Measurements from ENCODE around the gene SPATA24.

SPATA24 gene

DNA sequence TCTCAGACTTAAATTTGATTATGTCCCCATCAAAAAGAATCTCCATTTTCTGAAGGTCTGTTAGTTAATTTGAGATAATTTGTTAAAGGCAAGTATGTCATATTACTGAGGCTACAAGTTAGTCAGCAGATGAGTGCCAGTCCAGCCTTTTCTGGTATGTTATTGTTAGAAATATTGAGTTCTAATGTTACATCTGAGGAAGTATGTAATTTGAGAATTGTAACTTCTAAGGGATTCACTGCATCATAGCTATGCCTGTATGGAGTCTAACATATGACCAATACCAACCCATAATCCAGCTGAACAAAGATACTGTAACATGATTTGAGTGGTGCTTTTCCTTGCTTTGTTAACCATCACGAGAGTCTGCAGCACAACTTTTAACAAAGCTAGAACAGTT lies 34.7 kb downstream of the SPATA24 start (continued):
- TF ChIP-seq, protein P1, sequence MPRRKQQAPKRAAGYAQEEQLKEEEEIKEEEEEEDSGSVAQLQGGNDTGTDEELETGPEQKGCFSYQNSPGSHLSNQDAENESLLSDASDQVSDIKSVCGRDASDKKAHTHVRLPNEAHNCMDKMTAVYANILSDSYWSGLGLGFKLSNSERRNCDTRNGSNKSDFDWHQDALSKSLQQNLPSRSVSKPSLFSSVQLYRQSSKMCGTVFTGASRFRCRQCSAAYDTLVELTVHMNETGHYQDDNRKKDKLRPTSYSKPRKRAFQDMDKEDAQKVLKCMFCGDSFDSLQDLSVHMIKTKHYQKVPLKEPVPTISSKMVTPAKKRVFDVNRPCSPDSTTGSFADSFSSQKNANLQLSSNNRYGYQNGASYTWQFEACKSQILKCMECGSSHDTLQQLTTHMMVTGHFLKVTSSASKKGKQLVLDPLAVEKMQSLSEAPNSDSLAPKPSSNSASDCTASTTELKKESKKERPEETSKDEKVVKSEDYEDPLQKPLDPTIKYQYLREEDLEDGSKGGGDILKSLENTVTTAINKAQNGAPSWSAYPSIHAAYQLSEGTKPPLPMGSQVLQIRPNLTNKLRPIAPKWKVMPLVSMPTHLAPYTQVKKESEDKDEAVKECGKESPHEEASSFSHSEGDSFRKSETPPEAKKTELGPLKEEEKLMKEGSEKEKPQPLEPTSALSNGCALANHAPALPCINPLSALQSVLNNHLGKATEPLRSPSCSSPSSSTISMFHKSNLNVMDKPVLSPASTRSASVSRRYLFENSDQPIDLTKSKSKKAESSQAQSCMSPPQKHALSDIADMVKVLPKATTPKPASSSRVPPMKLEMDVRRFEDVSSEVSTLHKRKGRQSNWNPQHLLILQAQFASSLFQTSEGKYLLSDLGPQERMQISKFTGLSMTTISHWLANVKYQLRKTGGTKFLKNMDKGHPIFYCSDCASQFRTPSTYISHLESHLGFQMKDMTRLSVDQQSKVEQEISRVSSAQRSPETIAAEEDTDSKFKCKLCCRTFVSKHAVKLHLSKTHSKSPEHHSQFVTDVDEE (CRISPR knock-in tag; IDR thresholded peaks at IDR 0.05): no peak
- TF ChIP-seq CSDC2 (CRISPR knock-in tag; IDR thresholded peaks at IDR 0.05) (no peak), ZNF8 (CRISPR knock-in tag; IDR thresholded peaks at IDR 0.05) (no peak)

DNA sequence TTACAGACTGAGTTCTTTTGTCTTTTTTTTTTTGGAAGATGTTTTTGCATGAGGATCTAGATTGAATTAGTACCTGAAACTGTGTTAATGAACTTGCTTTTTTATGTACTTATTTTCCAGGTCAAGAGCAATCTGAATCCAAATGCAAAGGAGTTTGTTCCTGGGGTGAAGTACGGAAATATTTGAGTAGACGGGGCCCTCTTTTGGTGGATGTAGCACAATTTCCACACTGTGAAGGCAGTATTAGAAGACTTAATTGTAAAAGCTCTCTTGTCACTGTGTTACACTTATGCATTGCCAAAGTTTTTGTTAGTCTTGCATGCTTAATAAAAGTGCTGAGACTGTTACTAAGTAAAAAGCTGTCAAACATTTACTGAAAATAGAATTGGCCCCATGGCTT lies 35.3 kb downstream of the SPATA24 start:
- TF ChIP-seq TCF4 (CRISPR knock-in tag; IDR thresholded peaks at IDR 0.05; ENCODE audit: borderline replicate concordance) (no peak), ZNF70 (CRISPR knock-in tag; IDR thresholded peaks at IDR 0.05) (no peak)
- TF ChIP-seq, protein P1 (CRISPR knock-in tag; IDR thresholded peaks at IDR 0.05): no peak
- peak; percentile 30 for ATAC-seq

DNA sequence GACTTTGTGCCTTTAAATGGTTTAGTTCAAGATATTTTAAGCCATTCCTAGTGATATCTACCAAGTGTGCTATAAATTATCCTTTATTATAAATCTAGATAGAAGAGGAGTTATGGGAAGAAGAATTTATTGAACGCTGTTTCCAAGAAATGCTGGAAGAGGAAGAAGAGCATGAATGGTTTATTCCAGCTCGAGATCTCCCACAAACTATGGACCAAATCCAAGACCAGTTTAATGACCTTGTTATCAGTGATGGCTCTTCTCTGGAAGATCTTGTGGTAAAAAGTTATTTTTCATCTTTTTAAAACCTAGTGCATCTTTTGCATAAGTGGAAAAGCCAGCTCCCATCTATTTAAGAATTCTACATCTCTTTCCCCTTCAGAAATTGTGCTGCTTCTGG lies 39.4 kb downstream of the SPATA24 start:
- TF ChIP-seq, protein P2, sequence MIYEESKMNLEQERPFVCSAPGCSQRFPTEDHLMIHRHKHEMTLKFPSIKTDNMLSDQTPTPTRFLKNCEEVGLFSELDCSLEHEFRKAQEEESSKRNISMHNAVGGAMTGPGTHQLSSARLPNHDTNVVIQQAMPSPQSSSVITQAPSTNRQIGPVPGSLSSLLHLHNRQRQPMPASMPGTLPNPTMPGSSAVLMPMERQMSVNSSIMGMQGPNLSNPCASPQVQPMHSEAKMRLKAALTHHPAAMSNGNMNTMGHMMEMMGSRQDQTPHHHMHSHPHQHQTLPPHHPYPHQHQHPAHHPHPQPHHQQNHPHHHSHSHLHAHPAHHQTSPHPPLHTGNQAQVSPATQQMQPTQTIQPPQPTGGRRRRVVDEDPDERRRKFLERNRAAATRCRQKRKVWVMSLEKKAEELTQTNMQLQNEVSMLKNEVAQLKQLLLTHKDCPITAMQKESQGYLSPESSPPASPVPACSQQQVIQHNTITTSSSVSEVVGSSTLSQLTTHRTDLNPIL (CRISPR knock-in tag; IDR thresholded peaks at IDR 0.05; ENCODE audit: low read depth): no peak
- TF ChIP-seq ZNF8 (CRISPR knock-in tag; IDR thresholded peaks at IDR 0.05) (no peak), ZC3H10 (CRISPR knock-in tag; IDR thresholded peaks at IDR 0.05) (no peak), GLIS3 (CRISPR knock-in tag; IDR thresholded peaks at IDR 0.05) (no peak), BACH2 (CRISPR knock-in tag; IDR thresholded peaks at IDR 0.05; ENCODE audit: borderline replicate concordance) (no peak), ZFP30 (CRISPR knock-in tag; IDR thresholded peaks at IDR 0.05) (no peak), TOX (CRISPR knock-in tag; IDR thresholded peaks at IDR 0.05; ENCODE audit: borderline replicate concordance) (no peak), ZFP3 (CRISPR knock-in tag; IDR thresholded peaks at IDR 0.05) (no peak), RARB (CRISPR knock-in tag; IDR thresholded peaks at IDR 0.05) (no peak), ESRRG (CRISPR knock-in tag; IDR thresholded peaks at IDR 0.05) (no peak), ZNF70 (CRISPR knock-in tag; IDR thresholded peaks at IDR 0.05) (no peak), SNAI2 (CRISPR knock-in tag; IDR thresholded peaks at IDR 0.05) (no peak), OSR1 (CRISPR knock-in tag; IDR thresholded peaks at IDR 0.05) (no peak), TCF4 (CRISPR knock-in tag; IDR thresholded peaks at IDR 0.05; ENCODE audit: borderline replicate concordance) (no peak), ISL1 (CRISPR knock-in tag; IDR thresholded peaks at IDR 0.05) (no peak), ARNTL (CRISPR knock-in tag; IDR thresholded peaks at IDR 0.05; ENCODE audit: borderline replicate concordance, low read depth) (no peak), PPARA (CRISPR knock-in tag; IDR thresholded peaks at IDR 0.05; ENCODE audit: borderline replicate concordance) (no peak)
- TF ChIP-seq, protein P3, sequence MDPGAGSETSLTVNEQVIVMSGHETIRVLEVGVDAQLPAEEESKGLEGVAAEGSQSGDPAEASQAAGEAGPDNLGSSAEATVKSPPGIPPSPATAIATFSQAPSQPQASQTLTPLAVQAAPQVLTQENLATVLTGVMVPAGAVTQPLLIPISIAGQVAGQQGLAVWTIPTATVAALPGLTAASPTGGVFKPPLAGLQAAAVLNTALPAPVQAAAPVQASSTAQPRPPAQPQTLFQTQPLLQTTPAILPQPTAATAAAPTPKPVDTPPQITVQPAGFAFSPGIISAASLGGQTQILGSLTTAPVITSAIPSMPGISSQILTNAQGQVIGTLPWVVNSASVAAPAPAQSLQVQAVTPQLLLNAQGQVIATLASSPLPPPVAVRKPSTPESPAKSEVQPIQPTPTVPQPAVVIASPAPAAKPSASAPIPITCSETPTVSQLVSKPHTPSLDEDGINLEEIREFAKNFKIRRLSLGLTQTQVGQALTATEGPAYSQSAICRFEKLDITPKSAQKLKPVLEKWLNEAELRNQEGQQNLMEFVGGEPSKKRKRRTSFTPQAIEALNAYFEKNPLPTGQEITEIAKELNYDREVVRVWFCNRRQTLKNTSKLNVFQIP (CRISPR knock-in tag; IDR thresholded peaks at IDR 0.05; ENCODE audit: borderline replicate concordance, low read depth): no peak
- TF ChIP-seq, protein P4, sequence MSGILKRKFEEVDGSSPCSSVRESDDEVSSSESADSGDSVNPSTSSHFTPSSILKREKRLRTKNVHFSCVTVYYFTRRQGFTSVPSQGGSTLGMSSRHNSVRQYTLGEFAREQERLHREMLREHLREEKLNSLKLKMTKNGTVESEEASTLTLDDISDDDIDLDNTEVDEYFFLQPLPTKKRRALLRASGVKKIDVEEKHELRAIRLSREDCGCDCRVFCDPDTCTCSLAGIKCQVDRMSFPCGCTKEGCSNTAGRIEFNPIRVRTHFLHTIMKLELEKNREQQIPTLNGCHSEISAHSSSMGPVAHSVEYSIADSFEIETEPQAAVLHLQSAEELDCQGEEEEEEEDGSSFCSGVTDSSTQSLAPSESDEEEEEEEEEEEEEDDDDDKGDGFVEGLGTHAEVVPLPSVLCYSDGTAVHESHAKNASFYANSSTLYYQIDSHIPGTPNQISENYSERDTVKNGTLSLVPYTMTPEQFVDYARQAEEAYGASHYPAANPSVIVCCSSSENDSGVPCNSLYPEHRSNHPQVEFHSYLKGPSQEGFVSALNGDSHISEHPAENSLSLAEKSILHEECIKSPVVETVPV (CRISPR knock-in tag; IDR thresholded peaks at IDR 0.05): no peak
- TF ChIP-seq, protein P5, sequence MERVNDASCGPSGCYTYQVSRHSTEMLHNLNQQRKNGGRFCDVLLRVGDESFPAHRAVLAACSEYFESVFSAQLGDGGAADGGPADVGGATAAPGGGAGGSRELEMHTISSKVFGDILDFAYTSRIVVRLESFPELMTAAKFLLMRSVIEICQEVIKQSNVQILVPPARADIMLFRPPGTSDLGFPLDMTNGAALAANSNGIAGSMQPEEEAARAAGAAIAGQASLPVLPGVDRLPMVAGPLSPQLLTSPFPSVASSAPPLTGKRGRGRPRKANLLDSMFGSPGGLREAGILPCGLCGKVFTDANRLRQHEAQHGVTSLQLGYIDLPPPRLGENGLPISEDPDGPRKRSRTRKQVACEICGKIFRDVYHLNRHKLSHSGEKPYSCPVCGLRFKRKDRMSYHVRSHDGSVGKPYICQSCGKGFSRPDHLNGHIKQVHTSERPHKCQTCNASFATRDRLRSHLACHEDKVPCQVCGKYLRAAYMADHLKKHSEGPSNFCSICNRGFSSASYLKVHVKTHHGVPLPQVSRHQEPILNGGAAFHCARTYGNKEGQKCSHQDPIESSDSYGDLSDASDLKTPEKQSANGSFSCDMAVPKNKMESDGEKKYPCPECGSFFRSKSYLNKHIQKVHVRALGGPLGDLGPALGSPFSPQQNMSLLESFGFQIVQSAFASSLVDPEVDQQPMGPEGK (CRISPR knock-in tag; IDR thresholded peaks at IDR 0.05; ENCODE audit: borderline replicate concordance): no peak

More for the DNA sequence above, 39.4 kb downstream of the SPATA24 start:
- ATAC-seq: no peak

All from SK-N-SH treated with all-trans-retinoic acid at 6 μM for 48 hours (cell line).